ENCODE results near the gene ATF7.

DNA sequence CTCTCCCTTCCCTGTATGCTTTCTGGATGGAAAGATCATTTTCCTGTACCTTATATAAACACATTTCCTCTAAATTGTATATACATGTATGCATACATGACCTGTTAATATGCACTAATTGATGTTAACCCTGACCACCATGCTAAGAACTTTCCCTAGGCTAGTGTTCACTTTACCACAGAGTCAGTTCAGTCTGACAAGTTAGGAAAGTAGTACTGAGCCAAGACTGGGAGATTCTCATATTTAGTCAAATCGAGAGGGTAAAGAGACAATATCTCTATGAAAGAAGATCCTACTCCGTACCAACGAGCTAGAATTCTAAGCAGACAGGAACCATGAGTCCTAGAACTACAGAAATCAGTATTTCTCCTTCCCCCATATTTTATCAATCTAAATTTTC, 36.8 kb downstream of the ATF7 start:
- TF ChIP-seq, protein P1, sequence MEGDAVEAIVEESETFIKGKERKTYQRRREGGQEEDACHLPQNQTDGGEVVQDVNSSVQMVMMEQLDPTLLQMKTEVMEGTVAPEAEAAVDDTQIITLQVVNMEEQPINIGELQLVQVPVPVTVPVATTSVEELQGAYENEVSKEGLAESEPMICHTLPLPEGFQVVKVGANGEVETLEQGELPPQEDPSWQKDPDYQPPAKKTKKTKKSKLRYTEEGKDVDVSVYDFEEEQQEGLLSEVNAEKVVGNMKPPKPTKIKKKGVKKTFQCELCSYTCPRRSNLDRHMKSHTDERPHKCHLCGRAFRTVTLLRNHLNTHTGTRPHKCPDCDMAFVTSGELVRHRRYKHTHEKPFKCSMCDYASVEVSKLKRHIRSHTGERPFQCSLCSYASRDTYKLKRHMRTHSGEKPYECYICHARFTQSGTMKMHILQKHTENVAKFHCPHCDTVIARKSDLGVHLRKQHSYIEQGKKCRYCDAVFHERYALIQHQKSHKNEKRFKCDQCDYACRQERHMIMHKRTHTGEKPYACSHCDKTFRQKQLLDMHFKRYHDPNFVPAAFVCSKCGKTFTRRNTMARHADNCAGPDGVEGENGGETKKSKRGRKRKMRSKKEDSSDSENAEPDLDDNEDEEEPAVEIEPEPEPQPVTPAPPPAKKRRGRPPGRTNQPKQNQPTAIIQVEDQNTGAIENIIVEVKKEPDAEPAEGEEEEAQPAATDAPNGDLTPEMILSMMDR (IDR thresholded peaks at IDR 0.05; ENCODE audit: borderline replicate concordance, extremely low read depth, low read length, poor library complexity, severe bottlenecking), result no peak
- TF ChIP-seq EZH2 (IDR thresholded peaks at IDR 0.05; ENCODE audit: borderline replicate concordance, low read depth, low read length, severe bottlenecking), result no peak

All from DND-41 (cell line).